Activated naive CD4-positive, alpha-beta T cell (primary cell): ENCODE results near the gene DPEP2.
"Not testable (repeated sequence)": the region's sequence is repeated elsewhere in the genome, so short reads cannot be mapped to it uniquely, and the experiment has no call there.

Experiments used
- DNase-seq, 4 experiments: peaks; one replicate each; lab custom pipeline; 2025; lab: John Stamatoyannopoulos, UW

The DPEP2 gene

DNA sequence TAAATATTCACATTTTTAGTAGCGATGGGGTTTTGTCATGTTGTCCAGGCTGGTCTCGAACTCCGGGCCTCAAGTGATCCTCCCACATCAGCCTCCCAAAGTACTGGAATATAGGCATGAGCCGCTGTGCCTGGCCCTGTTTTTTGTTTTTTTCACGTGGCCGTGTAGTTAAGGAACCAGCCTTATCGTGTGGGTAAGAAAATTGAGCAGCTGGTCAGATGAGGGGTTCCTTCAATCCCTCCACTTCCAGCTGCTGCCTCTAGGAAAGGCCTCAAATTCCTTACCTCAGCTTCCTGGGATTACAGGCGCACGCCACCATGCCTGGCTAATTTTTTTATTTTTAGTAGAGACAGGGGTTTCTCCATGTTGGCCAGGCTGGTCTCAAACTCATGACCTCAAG, 5.9 kb upstream of the DPEP2 start:
- no peak for DNase-seq

DNA sequence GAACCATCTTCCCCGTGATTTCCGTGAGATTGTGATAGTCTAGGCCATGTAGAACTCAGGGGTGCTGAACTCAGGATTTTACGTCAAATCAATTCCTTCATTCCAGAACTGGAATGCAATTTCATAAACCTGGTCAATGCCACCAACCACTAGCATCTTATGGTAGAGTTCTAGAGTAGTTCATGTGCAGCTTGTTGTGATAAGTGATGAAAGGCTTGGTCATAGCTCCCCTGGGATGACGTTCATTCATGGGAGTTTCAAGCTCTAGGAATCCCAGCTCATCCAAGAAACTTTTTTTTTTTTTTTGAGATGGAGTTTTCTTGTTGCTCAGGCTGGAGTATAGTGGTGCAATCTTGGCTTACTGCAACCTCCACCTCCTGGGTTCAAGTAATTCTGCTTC, 3.7 kb upstream of the DPEP2 start:
- DNase-seq: no peak

DNA sequence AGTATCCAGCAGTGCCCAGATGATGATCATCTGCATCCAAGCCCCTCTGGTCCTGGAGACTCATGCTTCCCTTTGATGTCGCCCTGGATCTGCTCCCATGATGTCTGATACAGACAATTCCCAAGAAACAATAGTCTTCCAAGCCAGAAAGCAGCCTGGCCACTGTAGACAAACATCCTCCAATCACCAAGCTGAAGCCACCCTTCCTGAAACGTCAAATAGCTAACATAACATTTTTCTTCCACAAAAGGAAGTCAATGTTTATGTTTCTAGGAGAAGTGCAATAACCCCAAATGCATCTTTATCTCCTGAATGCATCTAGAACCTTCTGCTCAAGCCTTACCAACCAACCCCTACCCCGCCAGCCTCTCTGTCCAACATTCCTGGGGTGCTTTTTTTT, 1.2 kb upstream of the DPEP2 start:
- no peak for DNase-seq

DNA sequence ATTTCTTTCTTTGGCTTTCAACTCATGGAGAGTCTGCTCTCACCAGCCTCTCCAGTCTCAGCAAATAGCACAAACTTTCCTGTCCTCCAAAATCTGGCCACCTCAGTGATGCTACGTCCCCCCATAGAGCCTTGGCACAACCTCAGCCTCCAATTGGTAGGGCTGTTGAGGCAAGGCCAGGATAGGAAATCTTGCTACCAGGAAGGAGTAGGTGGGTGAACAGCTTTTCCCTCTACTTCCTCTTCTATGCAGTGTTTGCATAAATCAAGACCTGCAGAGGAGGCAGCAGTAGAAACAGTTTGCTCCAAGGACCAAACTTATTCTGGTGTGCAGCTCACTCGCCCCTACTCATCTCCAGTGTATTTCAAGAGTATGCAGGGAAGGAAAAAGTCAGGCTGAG, 701 bp upstream of the DPEP2 start:
- DNase-seq: no peak

DNA sequence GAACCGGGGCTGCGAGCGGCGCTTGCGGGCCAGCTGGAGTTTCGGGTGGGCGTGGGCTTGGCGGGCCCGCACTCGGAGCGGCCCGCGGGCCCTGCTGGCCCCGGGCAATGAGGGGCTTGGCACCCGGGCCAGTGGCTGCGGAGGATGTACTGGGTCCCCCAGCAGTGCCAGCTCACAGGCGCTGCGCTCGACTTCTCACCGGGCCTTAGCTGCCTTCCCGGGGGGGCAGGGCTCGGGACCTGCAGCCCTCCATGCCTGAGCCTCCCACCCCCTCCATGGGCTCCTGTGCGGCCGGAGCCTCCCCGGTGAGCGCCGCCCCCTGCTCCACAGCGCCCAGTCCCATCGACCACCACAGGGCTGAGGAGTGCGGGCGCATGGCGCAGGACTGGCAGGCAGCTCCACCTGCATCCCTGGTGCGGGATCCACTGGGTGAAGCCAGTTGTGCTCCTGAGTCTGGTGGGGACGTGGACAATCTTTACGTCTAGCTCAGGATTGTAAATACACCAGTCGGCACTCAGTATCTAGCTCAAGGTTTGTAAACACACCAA, 979 bp downstream of the DPEP2 start:
- DNase-seq: not testable (repeated sequence)

DNA sequence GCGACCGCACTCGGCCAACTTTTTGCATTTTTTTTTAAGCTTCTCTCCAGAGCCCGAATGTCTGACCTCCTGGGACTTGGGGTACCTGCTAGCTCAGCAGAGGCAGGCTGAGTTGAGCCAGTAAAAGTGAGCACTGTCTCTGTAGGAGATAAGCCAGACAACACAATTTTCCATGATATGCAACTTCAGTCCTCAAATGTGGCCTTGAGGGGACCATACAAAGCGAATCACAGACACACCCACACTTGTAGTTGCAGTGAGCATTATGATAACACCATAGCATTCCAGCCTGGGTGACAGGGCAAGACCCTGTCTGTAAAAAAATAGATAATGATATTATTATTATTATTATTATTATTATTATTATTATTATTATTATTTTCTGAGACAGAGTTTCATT, 2.6 kb downstream of the DPEP2 start:
- no peak for DNase-seq

DNA sequence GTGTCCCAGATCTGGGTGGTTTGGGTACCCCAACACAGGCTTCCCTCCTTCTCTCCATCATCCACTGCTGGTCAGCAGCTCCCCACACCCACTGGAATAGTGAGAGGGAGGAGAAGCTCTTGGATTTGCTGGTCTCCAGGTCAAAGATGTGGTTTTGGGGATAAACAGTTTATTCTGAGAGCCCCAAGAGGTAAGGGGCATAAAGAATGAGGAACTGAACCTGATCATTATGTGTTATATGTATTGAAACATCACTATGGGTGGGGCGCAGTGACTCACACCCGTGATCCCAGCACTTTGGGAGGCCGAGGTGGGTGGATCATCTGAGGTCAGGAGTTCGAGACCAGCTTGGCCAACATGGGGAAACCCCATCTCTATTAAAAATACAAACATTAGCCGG, 3.9 kb downstream of the DPEP2 start:
- DNase-seq: no peak

DNA sequence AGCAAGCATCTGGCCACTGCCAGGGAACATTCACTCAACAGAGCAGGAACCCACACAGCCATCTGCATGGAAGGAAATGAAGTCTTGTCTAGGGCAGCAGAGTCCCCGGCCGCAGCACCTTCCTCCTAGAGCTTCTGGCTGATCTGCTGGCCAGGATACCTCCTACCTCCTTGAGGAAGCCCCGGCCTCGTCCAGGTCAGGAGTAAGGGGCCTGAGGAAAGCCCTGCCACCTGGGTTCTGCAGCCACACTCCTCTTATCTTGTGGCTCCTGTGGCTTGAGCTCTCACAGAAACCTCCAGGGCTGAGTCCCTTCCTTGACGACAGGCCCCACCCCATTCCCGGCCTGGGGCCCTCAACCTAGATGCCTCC, 5.3 kb downstream of the DPEP2 start:
- not testable (repeated sequence) for DNase-seq

DNA sequence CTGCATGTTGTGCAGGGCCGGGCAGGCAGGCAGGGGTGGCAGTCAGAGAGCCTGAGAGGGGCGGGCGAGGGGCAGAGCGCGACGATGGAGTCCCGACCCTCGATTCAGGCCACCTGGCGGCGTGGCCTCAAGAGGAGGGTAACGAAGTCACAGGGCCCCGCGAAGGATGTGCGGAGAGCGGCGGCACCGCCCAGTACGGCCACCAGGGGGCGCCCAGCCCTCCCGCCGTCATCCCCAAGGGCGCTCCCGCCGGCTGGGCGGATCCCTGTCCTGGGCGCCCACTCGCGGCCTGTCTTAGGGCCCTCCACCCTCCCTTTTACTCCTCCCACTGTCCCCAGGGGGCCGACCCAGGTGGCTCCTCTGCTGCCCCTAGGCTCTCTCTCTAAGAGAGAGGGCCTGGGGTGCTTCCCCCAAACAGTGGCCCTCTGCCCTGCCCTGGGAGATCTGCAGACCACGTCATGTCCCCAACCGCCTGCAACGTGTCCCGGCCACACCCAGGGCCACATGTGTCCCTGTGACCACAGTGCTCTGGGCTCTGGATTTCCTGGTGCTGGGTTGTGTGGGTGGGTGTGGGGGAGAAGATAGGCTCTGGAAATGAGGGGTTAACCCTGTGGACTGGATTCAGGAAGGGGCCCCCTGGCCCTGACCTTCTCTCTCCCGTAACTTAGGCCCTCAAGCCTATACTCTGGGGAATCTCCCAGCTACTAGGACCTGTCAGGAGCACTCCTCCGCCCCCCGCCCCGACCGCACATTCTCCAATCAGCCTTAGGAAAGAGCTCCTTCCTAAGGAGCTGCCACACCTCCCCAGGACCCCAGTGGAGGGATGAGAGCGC, 5.9 kb downstream of the DPEP2 start:
- DNase-seq: peak; percentile 59 to 78 (median 66)

DNA sequence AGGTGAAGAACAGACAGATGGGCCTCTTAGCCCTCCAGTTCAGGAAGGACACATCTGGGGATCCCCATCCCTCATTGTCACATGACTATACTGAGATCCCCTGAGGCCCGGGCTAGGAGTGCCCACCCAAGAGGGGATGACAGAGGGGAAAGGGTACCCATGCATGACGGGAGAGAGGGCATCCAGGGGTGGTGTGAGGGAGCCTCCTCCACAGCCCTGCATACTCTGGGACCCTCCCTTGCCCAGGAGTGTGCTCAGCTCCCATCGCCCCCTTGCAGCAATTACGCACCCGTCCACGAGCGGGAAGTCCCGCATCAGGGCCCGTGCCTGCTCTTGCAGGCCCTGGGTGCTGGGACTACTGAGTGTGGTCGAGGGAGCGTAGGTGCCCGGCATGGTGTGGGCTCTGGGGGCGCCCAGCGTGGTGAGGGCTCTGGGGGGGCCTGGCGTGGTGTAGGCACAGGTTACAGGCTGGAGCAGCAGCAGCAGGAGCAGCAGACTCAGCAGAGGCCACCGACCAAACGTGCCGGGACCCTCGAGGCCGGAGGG, 6.5 kb downstream of the DPEP2 start:
- DNase-seq: no peak

DNA sequence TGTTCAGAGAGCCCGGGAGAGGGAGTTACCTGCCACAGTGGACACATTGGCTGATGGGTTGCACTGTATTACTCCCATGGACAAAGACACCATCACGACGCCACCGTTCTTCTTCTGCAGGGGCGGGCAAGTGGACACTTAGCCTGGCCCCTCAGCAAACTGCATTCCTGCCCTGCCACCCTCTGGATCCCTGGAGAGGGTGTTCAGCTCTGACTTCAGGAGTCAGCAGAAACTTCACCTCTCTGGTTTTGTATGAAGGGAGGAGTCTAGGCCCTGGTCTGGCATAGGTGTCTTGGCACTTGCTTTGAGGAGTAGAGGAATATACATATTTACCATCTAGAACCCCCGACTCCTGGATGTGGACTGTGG, 9.3 kb downstream of the DPEP2 start:
- no peak for DNase-seq

DNA sequence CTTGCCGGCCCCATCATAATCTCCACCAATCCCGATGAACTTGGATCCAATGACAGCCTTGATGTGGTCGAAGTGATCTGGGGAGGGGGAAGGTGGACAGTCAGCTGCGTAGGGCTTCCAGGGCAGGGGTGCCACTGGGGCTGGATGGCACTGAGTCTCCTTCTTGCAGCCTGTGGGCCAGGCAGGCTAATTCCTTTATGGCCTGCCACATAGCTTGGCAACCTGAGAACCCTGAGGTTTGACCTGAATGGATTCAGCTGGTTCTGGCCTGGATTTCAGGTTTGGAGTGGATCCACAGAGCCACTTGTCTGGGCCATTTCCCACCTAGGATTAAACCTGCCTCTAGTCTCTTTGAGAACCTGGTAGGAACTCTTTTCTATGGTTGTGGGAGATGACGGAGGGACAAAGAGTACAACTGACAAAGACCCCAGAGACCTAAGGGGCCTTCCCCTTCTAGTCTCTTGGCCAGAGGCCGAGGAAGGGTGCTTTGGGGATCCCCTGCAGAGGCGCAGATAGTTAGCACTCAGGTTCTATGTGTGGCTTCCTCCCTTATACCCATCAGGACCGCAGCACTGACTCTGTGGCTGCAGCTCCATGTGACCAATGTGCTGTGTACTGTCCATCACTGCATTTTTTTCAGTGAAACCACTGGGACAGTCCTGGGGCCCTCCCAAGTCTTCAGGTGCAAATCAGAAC, 9.8 kb downstream of the DPEP2 start:
- DNase-seq: no peak

DNA sequence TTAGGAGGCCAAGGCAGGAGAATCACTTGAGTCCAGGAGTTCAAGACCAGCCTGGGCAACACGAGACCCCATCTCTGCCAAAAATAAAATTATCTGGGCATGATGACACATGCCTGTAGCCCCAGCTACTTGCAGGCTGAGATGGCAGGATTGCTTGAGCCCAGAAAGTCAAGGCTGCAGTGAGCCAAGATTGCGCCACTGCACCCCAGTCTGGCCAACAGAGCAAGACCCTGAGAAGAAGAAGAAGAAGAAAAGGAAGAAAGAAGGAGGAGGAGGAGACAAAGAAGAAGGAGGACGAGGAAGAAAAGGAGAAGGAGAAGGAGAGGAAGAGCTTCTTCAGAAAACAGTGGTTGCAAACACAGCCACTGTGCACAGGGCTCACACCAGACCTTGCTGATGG, 10.6 kb downstream of the DPEP2 start:
- no peak for DNase-seq

DNA sequence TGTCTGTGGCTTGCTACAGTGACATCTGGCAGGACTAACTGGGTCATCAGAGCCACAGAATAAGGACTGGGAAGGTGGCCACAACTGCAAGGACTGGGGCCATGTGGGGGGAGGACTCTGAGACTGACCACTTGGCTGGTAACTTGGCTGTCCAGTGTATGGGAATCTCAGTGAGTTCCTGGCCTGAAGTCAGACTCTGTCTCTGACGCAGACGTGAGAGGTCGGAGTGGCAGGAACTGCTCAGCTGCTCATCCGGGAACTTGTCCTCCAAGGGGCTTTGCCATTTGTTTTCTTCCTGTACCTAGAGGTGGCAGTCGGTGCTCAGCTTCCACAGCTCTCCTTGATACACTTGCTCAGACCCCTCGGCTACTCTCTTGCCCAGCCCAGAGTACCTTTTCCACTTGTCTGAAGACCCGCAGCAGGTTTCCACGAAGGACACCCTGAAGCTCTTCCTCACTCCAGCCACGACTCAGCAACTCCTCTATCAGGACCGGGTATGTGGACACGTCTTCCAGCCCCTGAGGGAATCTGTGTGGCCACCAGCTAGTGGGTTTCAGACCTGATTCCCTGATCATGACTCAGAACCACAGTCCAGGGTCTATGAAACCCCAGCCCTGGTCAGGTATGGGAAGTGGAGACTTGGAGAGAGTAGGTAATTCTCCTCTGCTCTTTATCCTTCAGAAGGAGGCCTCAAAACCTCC, 11.7 kb downstream of the DPEP2 start:
- DNase-seq: no peak

DNA sequence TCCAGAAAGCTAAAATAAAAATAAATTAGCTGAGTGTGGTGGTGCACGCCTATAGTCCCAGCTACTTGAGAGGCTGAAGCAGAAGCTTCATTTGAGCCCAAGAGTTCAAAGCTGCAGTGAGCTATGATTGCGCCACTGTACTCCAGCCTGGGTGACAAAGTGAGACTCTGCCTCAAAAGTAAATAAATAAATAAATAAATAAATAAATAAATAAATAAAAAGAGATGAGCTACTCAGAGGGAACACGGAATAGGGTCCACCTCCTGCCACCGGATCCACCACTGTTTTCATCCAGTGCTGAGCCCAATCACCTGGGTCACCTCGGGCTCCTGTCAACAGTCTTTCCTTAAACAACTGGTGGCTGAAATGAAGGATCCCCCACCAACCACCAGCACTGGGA, 12.3 kb downstream of the DPEP2 start:
- DNase-seq: no peak

DNA sequence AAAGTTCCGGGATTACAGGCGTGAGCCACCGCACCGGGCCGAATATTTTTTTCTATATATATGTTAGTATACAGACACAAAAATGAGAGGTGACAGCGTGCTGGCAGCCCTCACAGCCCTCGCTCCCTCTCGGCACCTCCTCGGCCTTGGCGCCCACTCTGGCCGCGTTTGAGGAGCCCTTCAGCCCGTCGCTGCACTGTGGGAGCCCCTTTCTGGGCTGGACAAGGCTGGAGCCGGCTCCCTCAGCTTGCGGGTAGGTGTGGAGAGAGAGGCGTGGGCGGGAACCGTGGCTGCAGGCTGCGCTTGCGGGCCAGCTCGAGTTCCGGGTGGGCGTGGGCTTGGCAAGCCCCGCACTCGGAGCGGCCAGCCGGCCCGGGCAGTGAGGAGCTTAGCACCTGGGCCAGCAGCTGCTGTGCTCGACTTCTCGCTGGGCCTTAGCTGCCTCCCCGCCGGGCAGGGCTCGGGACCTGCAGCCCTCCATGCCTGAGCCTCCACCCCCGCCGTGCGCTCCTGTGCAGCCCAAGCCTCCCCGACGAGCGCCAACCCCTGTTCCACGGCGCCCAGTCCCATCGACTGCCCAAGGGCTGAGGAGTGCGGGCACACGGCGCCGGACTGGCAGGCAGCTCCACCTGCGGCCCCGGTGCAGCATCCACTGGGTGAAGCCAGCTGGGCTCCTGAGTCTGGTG, 17.1 kb downstream of the DPEP2 start:
- DNase-seq: no peak

DNA sequence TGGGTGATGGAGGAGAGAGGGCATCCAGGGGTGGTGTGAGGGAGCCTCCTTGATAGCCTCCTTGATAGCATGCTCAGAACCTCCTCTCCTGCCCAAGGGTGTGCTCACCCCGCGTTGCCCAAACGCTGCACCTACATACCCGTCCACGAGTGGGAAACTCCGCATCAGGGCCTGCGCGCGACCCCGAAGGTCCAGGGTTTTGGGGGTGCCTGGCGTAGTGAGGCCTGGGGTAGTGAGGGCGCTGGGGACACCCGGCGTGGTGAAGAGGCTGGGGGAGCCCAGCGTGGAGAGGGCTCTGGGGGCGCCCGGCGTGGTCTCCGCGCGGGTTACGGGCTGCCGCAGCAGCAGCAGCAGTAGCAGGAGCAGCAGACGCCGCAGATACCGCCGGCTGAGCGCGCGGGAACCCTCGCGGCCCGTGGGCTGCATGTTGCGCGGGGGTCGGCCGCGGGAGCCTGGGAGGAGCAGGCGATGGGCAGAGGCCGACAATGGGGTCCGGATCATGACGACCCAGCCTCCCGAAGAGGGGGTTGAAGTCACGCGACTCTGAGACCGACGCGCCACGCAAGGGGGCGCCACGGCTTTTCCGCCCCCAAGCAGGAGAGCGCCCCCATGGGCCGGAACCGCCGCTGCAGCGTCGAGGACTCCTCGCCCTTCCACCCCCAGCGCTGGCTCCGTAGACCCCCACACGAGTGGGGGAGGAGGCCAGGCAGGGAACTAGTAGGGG, 19.2 kb downstream of the DPEP2 start, which contains the start of gene DPEP3:
Gene DPEP3 (minus strand): TSS at position 545 of the 724 bp plus-strand sequence. CDS start 119 bp downstream, at position 426.
- DNase-seq: no peak

DNA sequence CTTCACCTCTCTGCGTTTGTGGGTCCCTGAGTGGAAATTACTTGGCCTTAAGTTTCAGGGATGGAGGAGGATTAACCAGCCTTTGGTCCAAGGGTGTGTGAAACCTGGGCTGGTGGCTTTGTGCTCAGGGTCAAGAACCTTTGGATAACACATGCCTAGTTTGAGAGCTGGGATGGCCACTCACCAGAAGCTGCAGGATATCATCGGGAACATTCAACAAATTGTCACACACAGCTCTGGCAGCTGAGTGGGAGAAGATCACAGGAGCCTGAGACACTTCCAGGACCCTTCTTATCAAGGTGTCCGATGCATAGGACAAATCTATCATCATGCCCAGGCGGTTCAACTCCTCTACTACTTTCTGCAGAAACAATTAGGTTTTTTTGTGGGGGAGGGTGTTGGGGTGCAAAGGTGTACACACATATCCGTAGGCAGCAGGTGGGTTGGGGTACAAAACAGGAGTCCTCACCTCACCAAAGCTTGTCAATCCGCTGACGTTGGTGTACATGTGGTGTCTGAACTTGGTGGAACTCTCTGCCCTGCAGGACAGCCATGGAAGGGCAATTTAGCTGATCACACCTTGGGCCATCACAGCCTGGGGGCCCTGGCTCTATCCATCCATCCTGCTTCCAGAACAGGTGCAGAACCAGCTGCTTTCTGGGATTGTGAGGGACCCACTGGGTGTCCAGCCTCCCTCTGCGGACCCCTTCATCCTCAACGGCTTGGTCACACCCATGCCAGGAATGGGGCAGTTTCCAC, 21.6 kb downstream of the DPEP2 start:
- no peak for DNase-seq

DNA sequence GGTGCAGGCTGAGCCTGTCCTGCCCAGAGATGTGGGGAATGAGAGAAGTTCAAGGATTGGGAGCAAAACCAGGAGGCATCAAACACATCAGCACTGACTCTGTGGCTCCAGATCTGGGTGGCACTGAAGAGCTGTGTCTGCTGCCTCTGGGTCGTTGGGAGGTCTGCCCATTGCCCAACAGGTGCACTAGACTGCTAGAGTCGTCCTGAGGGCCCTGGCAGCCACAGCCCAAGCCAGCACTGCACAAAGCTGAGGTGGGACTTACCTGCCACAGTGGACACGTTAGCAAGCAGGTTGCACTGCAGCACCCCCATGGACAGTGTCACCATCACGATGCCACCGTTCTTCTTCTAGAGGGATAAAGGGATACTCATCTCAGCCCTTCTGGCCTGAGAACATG, 22.3 kb downstream of the DPEP2 start:
- no peak for DNase-seq

DNA sequence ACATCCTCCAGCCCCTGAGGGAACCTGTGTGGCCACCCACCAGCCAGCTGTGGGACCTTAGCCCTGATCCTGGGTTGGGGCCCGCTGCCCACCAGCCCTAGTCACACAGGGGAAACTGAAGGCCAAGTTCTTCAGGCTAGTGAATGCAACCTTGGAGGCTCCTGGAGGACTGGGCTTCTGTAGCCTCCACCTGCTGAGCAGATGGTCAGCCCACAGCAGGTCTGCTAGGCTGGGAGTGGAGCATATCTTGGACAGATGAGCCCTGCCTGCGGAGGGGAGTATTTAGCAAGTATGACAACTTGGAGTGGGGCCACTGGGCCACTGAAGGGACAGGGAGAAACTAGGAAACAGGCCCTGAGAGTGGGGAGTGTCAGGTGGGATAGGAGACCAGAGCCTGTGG, 23.1 kb downstream of the DPEP2 start:
- no peak for DNase-seq
